HG03520 (cell line): ENCODE measurements around the gene JPH2.

Experiments used
- ATAC-seq: cut with Tn5 transposase; IDR thresholded peaks from one replicate; pipeline ENCODE4 v1.9.1; 2021; ENCODE audit warnings: mild to moderate bottlenecking, moderate library complexity; ENCODE audit not compliant: unreplicated experiment

The JPH2 gene

DNA sequence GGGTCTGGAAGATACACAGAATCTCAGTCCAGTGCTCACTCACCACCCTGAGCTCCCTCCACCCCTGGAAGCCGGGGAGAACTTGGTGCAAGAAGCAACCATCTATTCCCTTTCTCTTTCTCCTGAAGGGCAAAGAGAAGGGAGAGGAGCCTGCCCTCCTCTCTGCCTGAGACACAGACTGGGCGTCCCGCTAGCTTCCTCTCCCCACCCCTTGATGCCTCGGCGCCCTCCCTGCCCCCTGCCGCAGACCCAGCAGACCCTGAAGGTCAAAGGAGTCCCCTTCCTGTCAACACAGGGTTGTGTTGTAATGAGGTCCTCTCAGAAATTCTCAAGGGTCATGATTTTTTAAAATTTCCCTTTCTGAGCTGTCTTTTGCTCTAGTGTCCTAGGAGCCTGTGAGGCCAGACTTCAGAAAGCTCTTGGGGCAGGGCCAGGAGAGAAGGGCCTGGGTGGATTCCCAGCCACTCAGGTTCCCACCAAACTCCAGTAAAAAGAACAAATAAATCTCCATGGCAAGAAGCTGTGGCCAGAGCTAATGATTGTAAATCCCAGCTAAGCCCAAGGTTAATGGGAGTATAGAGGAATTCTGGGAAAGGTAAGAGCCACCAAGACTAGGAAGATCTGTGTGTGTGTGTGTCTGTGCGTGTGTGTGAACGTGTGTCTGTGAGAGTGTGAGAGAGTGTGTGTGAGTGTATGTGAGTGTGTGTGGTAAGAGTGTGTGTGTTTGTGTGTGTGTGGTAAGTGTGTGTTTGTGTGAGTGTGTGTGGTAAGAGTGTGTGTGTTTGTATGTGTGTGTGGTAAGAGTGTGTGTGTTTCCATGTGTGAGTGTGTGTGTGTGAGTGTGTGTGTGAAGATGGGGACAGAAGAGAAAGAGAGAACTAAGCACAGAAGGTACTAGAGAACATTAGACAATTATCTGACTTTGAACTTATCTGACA lies 1.1 kb upstream of the JPH2 start:
- ATAC-seq: no peak

DNA sequence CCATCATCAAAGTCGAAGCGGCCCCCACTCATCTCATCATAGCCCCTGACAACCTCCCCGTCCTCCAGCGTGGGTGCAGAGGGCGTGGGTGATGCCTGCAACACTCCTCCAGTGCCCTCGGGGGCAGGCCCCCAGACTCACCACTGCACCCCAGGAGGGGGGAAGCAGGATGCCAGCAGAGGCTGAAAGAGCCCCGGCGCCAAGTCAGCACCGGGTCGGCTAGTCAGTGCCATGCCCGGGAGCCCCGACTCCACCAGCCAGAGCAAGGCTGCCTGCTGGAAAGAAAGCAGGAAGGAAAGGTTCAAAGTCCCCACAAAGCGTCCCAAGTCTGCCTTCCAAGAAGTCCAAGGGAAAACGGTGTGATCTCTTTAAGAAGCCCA lies 324 bp downstream of the JPH2 start:
- no peak for ATAC-seq

DNA sequence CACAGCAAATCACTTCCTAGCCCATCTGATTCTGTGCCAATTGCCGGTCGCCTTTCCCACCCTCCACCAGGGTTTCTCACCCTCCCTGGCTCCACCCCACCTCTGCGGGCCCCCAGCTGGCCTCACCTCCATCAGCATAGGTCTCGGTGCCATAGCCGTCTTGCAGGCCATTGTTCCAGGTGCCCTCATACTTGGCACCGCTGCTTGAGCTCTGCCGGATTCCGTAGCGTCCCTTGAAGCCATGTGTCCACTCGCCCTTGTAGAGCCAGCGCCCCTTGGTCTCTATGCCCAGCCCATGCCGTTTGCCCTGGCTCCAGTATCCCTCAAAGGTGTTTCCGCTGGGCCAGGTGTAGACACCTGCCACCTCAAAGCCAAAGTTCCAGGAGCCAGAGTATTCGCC lies 787 bp downstream of the JPH2 start:
- ATAC-seq: no peak

DNA sequence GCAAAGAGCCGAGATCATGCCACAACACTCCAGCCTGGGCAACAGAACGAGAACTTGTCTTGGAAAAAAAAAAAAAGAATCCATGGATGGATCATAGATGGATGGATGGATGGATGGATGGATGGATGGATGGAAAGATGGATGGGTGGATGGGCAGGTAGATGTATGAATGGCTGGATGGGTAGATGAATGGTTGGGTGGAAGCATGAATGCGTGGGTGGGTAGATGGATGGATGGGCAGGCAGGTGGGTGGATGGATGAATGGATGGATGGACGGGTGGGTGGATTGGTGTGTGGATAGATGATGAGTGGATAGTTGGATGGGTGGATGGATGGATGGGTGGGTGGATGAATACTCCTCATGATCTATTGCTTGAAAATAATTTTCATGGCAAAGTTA lies 1.4 kb downstream of the JPH2 start:
- ATAC-seq: no peak

DNA sequence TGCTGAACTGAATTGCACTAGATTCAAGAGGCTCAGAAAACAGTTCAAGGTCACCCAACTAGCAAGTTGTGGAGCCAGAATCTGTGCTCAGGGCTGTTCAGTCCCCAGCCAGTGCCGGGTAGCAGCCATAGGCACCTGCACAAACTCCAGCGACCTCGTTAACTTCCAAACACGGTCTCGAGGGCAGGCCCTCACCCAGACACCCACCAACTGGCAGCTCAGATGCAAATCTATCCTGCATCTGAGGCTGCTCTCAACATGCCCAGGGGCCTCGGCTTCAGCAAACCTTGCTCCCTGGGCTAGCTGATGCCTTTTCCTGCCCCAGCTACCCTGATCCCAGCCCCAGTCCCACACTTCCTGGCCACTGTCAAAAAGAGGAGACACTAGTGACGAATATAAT lies 3.7 kb downstream of the JPH2 start:
- no peak for ATAC-seq

DNA sequence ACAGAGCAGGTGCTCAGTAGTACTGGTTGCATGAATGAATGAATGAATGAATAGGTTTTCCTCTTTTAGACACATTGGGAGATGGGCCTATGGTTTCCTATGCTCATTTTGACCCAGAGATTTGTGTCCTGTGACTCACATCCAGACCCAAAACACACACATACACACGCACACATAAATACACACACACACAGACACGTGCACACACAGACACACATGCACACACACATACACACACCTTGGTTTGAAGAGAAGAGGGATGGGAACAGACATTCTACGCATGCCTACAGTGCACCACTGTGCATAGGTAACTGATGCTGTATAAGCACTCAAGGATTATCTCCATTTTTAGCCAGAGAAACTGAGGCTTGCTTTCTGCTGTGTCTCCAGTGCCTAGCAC lies 4.1 kb downstream of the JPH2 start:
- no peak for ATAC-seq

DNA sequence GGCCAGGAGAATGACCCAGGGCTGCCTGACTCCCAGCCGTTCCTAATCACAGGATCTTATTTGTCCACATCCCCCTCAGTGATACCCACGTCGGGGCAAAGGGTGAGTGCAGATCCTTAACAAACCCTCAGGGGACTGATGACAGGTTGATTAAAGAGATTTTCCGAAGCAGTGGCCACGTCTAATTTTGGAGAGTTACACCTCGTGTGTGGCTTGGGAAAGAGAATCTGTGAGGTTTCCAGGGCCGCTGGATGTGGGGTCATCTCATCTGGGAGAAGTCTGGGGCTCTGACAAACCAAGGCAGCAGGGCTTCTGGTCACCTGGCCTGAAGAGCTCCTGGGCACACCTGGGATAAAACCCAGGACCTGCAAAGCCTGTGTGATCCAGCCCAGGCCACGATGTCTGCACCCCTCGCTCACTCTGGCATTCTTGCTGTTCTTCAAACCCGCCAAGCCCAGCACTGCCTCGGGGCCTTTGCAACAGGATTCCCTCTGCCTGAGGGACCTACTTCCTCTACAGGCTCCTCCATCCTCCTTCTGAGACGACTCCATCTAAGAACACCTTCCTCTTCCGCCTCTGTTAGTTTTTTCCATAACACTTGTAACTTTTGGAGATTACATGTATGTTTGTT lies 4.7 kb downstream of the JPH2 start:
- no peak for ATAC-seq

DNA sequence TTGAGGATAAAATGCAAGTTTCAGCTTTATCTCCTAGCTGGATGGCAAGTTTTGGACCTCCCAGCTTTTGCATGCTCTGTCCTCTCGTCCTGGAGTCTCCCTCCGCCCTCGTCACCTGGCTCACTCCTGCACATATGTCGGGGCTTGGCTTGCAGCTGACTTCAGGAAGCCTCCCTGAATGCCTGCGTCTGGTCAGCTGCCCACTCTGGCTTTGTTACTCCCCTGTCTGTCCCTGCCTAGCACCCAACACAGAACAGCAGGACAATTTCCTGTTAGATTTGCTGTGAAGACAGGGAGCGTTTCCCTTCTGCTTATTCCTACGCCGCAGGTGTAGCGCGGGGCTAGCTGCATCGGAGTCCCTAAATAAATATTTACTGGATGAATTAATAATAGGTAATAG lies 5.4 kb downstream of the JPH2 start:
- no peak for ATAC-seq

DNA sequence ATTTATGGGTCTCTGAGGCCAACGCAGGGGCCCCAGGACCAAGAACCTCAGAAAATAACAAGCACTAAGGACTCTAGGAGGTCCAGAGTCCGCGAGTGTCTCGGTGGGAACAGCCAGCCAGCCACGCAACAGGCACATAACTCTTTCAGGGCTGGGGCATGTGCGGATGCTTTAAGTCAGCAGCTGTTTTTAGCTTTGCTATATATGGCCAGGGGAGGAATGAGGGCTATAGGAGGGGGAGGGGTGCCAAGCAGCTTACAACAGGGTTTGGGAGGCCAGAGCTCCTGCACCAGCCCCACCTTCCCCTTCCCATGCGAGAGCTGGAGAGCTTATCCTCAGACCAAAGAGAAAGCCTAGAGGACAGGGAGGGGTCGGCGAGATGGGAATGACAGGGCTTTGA lies 6.2 kb downstream of the JPH2 start:
- ATAC-seq: no peak

DNA sequence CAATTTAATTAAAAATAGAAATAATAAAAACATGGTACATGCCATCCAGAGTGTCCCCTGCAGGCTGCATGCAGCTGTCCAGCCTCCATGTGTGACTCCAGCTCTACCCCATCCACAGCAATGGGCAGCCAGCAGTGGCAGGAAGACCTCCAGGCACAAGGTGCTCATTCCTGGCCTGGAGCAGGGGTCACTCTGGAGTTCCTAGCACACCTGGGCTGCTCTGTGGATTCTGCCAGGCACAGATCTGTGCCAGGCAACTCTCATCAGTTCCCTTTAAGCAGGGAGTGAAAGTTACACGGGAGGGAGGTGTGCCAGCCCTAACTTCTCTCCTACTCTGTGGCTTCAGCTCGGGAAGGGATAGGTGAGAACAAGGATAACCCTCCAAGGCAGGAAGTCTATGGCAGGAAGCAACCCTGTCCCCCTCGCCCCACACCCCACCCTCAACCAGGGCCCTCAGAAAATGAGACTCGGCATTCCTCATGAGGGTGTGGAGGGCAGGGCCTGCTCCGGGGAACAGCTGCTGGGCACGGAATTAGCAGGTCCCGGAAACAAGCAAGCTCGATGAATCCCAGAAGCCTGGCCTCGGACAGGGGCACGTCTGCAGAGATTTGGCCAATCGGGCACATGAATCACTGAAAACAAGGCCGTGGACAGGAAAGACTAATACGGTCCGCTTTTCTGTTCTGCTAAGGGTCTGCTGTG lies 10.0 kb downstream of the JPH2 start:
- ATAC-seq: no peak

DNA sequence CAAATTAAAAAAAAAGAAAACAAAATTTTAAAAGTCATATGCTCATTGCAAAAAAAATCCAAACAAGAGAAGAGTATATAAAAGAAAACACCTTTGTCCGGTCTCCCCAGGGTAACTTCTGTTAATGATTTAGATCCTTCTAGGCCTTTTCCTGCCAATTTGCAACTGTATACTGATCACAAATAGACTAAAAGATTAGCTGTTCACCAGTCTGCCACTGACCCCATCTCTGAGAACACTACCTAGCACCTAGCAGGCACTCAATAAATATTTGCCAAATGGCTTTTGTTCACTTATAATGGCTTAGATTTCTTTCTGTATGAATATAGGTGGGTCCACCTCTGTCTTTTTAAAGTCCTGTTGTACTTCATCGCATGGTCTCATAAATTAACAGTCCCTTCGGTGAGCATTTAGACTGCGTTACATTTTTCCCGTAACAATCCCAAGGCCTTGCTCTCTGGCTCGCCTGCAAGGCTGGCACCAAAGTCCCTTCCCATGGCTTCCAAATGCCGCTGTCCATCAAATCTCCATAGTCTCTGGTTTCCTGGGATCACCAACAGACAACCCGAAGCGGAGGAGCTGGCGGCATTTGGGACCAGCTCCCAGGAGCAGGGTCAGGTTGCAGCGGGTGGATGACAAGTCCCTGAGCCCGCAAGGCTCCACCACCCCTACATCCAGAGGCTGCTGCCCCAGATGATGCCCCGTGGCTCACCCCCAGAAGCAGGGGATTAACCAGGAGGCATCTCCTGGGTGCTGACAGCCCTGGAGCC lies 11.8 kb downstream of the JPH2 start:
- no peak for ATAC-seq

DNA sequence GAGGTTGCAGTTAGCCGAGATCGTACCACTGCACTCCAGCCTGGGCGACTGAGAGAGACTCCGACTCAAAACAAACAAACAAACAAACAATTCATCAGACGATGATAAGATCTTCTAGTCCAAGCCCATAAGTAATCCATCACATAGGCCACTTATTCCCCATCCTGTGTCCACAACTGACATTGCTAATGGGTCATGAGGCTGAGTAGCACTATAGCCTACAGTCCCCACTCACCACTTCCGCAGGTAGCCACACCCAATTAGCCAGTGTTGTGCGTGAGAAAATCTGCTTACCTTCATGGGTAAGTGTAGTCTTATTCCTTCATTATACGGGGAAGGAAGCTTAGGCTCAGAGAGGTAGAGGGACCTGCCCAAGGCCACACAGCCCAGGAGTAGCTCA lies 13.1 kb downstream of the JPH2 start:
- no peak for ATAC-seq

DNA sequence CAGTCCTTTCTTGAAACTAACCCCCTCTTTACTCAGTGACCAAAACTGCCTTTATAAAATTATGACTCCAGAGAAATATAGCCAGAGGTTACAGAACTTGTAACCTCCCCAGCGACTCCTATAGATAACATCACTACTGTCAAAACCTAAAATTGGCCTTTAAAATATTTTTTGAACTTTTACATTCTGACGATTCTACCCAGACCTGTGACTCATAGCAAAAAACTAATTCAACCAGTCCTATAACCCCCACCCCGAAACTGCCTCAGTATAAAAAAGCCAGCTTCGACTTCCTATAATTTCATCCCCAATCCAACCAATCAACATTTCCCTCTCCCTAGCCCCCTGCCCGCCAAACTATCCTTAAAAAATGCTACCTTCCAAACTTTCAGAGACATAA lies 13.9 kb downstream of the JPH2 start:
- no peak for ATAC-seq

DNA sequence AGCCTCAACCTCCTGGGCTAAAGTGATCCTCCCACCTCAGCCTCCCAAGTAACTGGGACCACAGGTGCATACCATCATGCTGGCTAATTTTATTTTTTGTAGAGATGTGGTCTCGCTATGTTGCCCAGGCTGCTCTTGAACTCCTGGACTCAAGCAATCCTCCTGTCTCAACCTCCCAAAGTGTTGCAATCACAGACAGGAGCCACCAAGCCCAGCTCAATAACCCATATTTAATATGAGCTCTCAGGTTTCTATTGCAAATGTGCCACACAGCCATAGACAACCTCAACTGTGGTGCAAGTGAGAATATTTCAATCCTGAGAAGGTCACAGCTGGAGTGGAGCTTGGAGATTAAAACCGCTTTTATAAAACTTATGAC lies 14.4 kb downstream of the JPH2 start:
- no peak for ATAC-seq

DNA sequence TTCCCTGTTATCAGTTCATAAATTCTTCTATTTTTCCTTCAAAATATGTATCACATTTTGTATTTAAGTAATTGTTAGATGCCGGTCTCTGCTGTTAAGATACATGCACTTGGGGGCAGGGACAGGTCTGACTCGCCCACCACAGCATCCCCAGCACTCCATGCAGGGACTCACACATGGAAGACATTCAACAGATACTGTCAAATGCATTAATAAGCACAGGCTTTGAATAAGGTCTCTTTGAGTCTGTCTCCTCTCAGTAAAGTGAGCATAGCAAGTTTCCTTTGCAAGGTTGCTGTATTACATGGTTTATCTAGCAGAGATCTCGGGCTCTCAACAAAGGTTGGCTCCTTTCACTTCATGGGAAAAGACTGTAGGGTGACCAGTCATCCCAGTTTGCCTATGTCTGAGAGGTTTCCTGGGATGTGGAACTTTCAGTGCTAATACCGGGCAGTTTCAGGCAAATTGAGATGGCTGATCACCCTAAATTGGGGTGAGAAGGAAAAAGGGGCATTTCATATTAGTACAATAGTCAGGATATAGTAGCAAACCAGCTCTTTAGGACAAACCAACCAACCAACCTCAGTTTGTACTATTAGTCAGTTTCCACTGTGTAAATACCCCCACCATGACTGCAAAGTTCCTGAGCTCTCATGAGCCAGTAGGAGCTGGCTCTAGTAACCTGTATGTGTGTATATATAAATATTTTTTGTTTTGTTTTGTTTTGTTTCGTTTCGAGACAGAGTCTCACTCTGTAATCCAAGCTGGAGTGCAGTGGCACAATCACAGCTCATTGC lies 15.0 kb downstream of the JPH2 start:
- no peak for ATAC-seq

DNA sequence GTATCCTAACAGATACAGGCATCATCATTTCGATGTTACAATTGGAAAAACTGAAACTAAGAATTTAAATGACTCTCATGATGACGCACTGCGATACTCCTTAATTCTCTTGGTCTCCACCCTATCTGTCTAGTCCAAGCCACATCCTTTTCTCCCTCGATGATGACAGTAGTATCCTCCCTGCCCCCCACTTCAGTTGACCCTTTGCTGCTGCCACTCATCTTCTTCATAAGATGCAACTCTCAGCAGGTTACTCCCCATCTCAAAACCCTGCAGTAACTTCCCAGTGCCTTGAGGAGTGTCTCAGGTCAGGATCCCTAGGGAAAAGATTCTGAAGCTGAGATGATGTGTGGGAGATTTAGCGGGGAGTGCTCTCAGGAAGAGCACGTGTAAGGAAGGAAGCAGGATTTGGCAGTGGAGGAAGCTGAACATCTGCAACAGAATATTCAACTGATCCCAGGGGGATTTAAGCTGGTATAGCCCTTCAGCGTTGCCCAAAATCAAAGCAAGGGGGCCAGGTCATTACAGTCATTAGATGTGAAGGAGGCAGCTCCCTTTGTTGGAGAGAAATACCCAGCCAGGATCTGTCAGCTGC lies 16.1 kb downstream of the JPH2 start:
- no peak for ATAC-seq

DNA sequence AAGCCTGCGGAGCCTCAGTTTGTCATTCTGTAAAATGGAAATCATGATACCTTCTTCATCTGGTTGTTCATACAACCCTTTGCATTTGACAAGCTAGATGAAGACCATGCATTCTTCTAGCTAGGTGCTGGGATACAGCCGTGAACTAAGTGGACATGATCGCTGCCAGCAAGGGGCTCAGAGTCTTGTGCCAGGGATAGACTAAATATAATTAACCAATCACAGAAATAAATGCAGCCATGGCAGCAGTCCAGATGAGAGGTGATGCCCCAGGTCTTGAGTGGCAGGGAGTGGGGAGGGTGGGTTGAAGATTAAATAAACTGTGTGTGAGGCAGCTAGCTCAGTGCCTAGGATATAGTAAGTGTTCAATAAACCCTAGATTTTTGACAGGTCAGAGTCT lies 19.3 kb downstream of the JPH2 start:
- no peak for ATAC-seq

DNA sequence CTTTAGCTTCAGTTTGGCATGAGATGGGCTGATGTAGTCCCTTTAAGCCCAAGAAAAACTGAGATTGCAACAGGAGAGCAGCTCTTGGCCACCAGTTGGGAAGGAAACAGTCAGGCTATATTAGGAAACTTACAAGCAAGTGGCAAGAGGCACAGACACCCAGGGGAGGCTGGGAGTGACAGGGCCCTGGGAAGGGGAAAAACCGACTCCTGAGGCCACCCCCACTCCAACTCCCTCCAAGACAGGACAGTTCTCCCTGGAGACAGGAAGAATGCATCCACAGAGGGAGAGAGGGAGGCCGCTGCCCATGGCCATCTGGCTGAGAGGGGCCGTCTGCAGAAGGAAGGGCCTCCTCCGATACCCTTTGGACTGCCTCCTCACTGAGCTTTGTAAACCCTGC lies 20.5 kb downstream of the JPH2 start:
- ATAC-seq: no peak

DNA sequence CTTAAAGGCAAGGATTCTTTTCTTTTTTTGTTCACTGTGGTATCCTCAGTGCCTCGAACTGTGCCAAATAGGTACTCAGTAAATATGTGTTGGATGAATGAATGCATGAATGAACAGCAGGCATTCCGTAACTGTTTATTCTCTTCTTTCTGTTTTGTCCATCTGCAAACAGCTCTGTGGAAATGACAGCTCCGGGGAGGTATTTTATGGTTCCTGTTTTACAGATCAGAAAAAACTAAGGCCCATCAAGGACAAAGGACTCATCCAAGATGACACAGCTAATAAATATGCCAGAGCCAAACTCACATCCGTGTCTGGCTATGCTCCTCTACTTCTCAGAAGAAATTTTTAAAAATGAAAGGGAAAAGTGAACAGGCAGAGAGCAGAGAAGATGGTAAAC lies 21.0 kb downstream of the JPH2 start:
- ATAC-seq: no peak

DNA sequence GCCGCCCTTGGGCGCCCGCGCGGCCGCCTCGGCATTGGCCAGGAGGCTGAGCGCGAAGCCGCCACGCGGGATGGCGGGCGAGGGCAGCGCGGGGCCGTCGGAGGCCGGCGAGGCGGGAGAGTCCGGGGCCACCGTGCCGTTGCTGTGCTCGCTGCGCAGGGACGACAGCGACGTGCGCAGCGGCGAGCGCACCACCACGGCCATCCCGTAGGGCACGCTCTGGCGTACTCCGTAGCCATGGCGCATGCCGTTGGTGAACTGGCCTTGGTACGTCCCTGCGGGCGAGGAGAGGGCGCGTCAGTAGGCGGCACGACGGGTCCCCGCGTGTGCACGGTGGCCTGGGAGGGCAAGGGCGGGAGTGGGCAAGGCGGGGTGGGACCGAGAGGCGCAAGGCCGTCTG lies 26.9 kb downstream of the JPH2 start:
- no peak for ATAC-seq
